G401.6 (cell line): ENCODE data around the gene THEMIS2.
"Not testable (repeated sequence)": the region's sequence is repeated elsewhere in the genome, so short reads cannot be mapped to it uniquely, and the experiment has no call there.

Experiments
- FAIRE-seq: peaks from 2 replicates; lab custom pipeline; 2012; peaks lifted over from hg19 to GRCh38; lab: Jason Lieb, UNC

Gene THEMIS2

GRCh38 chr1:27872059-27872801 lies at the start of gene THEMIS2:
Gene THEMIS2, plus strand, starts transcription at chr1:27872544. Its CDS starts 28 bp downstream, at chr1:27872572.
- no peak for FAIRE-seq

DNA sequence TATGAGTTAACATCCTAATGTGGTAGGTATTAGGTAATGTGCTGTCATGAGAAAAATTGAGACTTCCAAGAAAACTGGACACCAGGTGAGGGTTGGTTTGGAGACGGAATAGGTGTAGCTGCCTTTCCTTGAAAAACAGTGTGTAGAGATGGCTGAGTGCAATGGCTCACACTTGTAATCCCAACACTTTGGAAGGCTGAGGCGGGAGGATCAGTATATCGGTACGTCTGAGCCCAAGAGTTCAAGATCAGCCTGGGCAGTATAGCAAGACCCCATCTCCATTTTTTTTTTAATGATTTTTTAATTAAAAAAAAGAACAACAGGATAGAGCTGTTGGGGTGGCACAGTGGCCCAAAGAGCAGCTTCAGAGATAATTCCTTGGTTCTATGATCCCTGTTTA lies 48.6 kb upstream of the THEMIS2 start:
- FAIRE-seq = no peak

GRCh38 chr1:27824411-27824810 lies 47.9 kb upstream of the THEMIS2 start:
- no peak for FAIRE-seq

DNA sequence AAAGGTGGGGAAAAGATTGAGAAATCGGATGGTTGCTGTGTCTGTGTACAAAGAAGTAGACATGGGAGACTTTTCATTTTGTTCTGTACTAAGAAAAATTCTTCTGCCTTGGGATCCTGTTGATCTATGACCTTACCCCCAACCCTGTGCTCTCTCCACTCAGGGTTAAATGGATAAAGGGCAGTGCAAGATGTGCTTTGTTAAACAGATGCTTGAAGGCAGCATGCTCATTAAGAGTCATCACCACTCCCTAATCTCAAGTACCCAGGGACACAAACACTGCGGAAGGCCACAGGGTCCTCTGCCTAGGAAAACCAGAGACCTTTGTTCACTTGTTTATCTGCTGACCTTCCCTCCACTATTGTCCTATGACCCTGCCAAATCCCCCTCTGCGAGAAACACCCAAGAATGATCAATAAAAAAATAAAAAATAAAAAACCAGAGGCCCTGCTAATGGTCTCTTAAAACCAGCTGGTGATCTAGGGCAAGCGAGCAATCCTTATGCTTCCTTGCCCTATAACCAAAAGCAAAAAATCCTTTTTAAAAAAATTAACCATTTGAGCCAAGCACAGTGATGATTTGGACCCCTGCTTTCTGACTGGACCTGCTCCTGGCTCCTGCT lies 42.9 kb upstream of the THEMIS2 start:
- not testable (repeated sequence) for FAIRE-seq

GRCh38 chr1:27830621-27831440 lies 41.5 kb upstream of the THEMIS2 start, which contains the start of gene PPP1R8:
Gene PPP1R8, plus strand, starts transcription at chr1:27830782. Its CDS starts 54 bp downstream, at chr1:27830836.
- peak; percentile 93 for FAIRE-seq

GRCh38 chr1:27831568-27832410 lies 40.6 kb upstream of the THEMIS2 start:
- FAIRE-seq = no peak

DNA sequence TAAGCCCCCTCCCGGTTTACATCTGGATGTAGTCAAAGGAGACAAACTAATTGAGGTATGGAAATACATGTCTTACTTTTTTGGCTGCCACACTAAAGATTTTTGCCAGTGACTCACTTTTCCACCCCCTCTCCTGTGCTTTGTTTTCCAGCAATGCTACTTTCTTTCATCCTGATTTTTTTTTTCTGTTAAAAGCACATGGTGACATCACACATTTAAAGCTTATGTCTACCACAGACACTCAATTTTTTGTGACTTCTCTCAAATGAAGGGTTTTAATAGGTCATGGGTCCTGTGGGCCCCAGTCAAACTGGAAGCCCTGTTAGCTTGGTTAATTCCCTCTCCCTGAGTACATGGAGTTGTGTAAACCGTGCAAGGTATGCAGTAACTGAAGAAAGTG lies 39.6 kb upstream of the THEMIS2 start:
- FAIRE-seq = no peak

GRCh38 chr1:27833470-27833869 lies 38.9 kb upstream of the THEMIS2 start:
- no peak for FAIRE-seq

DNA sequence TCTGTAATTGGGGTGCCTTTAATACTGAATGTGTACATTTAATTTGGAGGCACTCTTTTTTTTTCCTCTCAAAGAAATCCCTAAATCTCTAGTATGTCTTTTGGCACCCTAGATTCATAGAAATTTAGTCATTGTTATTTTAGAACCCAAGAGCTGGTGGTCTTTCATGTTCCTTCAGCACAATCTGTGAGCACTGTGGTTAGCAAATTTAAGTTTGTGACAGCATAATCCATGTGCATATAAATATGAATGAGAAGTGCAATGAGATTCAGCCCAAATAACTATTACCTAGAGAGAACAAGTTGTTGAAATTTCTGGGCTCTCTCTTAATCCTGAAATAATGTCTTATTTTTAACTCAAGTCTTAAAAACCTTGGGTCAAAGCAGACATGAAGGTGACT lies 37.3 kb upstream of the THEMIS2 start:
- FAIRE-seq = no peak

GRCh38 chr1:27835501-27835900 lies 36.8 kb upstream of the THEMIS2 start:
- no peak for FAIRE-seq

DNA sequence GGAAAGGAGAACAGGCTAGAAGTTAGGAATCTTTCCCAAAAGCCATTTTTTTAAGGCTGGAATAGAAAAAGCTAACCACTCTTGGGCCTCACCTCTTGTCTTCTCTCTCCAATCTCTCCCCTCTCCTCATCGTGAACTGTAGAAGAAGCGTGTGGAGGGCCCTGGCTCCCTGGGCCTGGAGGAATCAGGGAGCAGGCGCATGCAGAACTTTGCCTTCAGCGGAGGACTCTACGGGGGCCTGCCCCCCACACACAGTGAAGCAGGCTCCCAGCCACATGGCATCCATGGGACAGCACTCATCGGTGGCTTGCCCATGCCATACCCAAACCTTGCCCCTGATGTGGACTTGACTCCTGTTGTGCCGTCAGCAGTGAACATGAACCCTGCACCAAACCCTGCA lies 22.4 kb upstream of the THEMIS2 start:
- FAIRE-seq = no peak

DNA sequence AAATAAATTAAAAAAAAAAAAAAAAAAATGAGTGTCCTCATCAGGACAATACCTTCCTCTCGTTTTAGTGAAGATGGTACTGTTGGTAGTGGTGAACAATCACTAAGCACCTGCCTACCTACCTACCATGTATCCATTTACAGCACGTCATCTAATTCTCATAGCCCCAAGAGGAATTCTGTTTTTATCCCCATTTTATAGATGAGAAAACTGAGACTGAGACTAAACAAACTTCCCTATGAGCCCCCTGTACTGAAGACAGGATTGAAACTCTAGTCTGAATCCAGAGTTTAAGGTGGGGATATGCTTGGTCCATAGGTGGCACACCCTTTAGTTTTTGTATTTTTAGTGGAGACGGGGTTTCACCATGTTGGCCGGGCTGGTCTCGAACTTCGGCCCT lies 17.3 kb upstream of the THEMIS2 start:
- FAIRE-seq = no peak

- no peak for FAIRE-seq
These were observed 15.6 kb upstream of the THEMIS2 start for GRCh38 chr1:27856561-27857343.

DNA sequence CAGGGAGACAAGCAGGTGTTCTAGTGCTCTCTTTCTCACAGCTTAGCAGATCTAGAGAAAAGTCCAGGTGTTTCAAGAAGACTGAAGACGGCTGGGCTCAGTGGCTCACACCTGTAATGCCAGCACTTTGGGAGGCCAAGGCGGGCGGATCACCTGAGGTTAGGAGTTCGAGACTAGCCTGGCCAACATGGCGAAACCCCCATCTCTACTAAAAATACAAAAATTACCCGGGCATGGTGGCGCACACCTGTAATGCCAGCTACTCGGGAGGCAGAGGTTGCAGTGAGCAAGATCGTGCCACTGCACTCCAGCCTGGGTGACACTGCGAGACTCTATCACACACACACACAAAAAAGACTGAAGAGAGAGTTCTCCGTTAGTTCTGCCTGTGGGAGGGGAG lies 14.8 kb upstream of the THEMIS2 start:
- FAIRE-seq = not testable (repeated sequence)

GRCh38 chr1:27858072-27858948 lies 14.0 kb upstream of the THEMIS2 start:
- peak; percentile 47 for FAIRE-seq

DNA sequence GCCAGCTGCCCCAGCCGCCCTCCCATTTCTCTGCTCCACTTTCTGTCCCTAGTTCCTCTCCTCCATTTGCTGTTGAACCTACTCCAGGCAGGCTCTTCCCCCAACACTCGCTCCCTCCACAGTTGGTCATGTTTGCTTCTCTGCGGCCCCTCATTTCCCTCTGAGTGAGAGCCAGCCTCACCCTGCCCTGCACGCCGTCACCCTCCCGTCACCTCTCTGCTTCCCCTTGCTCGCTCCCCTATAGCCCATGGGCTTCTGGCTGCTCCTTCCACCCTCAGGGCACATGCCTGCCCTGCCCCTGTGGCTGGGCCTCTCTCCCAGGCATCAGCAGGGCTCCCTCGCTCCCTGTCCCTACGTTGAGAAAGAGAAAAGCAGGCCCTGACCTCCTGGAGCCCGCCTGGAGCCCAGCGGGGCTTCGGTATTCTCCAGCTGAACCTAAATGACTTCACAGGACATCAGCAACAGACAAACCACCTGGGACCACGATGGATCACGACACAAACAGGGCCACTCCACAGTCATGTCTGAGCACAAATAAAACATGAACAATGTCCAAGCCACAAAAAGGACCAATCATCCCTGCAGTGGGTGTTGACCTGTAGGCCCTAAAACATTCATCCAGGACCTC lies 13.3 kb upstream of the THEMIS2 start:
- no peak for FAIRE-seq

GRCh38 chr1:27861436-27861835 lies 10.9 kb upstream of the THEMIS2 start:
- no peak for FAIRE-seq

DNA sequence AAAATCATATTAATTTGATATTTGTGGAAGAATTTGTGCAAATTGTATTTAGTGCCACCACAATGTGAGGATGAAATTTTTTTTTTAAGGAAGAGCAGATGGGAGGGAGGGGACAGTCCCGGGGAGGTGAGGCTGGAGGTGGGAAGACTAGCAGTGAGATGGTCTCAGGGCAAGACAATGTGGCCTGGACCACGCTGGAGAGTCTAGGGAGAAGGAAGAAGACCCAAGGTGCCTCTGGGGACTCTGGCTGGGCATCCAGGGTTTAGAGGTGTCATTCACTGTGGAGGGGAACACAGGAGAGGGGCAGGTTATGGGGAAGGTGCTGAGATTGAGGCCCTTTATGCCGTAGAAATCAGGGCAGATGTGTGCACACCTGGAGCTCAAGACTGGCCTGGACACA lies 10.3 kb upstream of the THEMIS2 start:
- no peak for FAIRE-seq

DNA sequence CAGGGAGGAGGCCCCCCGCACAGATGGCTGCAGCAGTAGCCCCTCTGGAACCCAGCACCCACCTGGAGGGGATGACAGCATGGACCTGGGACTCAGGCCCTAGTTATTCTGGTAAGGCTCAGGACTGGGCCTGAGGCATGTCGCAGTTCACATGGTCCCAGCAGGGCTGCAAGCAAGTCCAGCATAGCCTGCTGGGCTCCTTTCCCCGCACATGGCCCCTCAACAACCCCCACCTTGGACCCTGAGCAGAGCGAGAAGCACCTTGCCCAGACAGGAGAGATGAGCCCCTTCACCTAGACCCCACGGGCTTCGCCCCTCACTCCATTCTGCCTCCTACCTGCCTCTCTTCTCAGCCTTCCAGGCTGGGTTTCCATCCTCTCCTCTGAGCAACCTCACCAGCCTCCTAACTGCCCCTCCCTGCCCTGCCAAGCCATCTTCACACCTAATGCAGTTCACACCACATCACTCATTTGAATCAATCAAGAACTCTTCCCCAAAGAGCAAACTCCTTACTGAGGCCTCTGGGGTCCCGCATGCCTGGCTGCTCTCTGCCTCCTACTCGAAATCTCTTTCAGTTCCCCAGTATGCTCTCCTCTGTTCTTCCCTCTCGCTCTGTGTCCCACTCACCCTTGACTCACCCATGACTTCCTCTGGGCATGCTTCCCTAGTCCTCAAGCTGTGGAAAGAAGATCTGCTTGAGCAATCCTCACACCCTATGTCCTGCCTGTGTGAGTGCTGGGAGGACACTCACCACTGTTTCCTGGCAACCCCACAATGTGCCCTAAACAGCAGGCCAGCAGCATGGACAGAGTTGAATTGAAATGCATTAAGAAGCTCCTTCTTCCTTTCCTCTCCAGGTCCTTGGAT lies 9.4 kb upstream of the THEMIS2 start:
- FAIRE-seq = no peak
